Thyroid gland (tissue), 4 donors: ENCODE measurements around the gene ABCA9. TPM values are rescaled to one million over a fixed set of nuclear protein-coding genes. Genes with fewer than 3 reads are reported as not detected.
A peak's percentile ranks its signal among the peaks of the same experiment; 100 is the strongest.

Experiments
- DNase-seq, 2 donors: peaks; one replicate each; pipeline ENCODE4 v3.0.0-alpha.2; 2019
- H3K27ac ChIP-seq, 3 donors: fragments of 200-600 bp; sonication (generic); 1 replicate in 2 of 3; 2 replicates in 1 of 3; pipeline ENCODE4 v1.5.1; 2016 to 2019; ENCODE audit warnings: mild to moderate bottlenecking in 1 of 3, moderate library complexity in 1 of 3
- H3K27me3 ChIP-seq: fragments of 200-600 bp; sonication (generic); one replicate; pipeline ENCODE4 v1.5.1; 2019
- H3K36me3 ChIP-seq, 2 donors: fragments of 200-600 bp; sonication (generic); one replicate each; pipeline ENCODE4 v1.5.1; 2016 to 2019
- H3K4me1 ChIP-seq, 2 donors: fragments of 200-600 bp; sonication (generic); one replicate each; pipeline ENCODE4 v1.5.1; 2017 to 2019
- H3K4me3 ChIP-seq, 3 donors: fragments of 200-600 bp; sonication (generic); replicated peaks in 1 of 3; 1 replicate in 2 of 3; 2 replicates in 1 of 3; pipeline ENCODE4 v1.5.1; 2016; ENCODE audit warnings: mild to moderate bottlenecking in 1 of 3
- H3K9me3 ChIP-seq: fragments of 200-600 bp; sonication (generic); one replicate; pipeline ENCODE4 v1.5.1; 2017
- CTCF ChIP-seq, 6 experiments: fragments of 200-600 bp in 3 of 6; fragments of 450-650 bp in 3 of 6; sonication (generic) in 3 of 6; IDR thresholded peaks; one replicate each; pipeline ENCODE4 v1.5.1; 2016 to 2019; ENCODE audit warnings: antibody characterized with exemption in 6 of 6, mild to moderate bottlenecking in 2 of 6, inconsistent platforms in 1 of 6, moderate library complexity in 1 of 6
- POLR2A ChIP-seq, 2 donors: fragments of 450-650 bp; IDR thresholded peaks; one replicate each; pipeline ENCODE4 v1.6.1; 2017; ENCODE audit warnings: antibody characterized with exemption in 2 of 2, mild to moderate bottlenecking in 2 of 2, moderate library complexity in 1 of 2
- WGBS, 2 donors: methylation state at CpG; one replicate each; pipeline ENCODE4 v1.1.5; 2017; 5-methylcytosine and 5-hydroxymethylcytosine counted together
- intact Hi-C: fragments of 100-400 bp; cut with DNase I; formaldehyde crosslinking; loops from one replicate; pipeline ENCODE4 v1.15.1; 2023
- total RNA-seq, 4 donors: library from RNA; depleted of rRNA; stranded (reverse); fragments of >200 nt; gene quantifications; one replicate each; pipeline ENCODE4 v1.2.3, GENCODE V29; 2016

The ABCA9 gene
- total RNA-seq, 4 donors from 2014 or later = 11.9 to 40.2 (median 25.4) TPM

GRCh38 chr17:68993112-68993511 is 67.6 kb downstream of the ABCA9 start:
- Histone ChIP-seq H3K4me3 (no peak overlapping the region), H3K36me3 (no peaks in the 10 kb centered on the region), H3K4me1 (no peaks in the 10 kb centered on the region), H3K27me3 (no peaks in the 10 kb centered on the region), H3K27ac (no peak overlapping the region), H3K9me3 (no peaks in the 10 kb centered on the region)
- 72 to 75% methylated on average over 4 of the region's 4 CpGs for WGBS, 2 donors
- intact Hi-C loops = no loop called here
- TF ChIP-seq POLR2A (IDR thresholded peaks at IDR 0.05) (no peak), CTCF (IDR thresholded peaks at IDR 0.05) (no peak)
- no peak for DNase-seq

GRCh38 chr17:68987966-68988365 is 72.8 kb downstream of the ABCA9 start:
- no peak for DNase-seq
- no peak for TF ChIP-seq POLR2A (IDR thresholded peaks at IDR 0.05)
- no peak for TF ChIP-seq CTCF (IDR thresholded peaks at IDR 0.05)
- intact Hi-C loops = no loop called here
- Histone ChIP-seq H3K9me3 (no peaks in the 10 kb centered on the region), H3K36me3 (no peaks in the 10 kb centered on the region), H3K27ac (no peak overlapping the region), H3K4me1 (no peaks in the 10 kb centered on the region), H3K27me3 (no peaks in the 10 kb centered on the region), H3K4me3 (no peak overlapping the region)
- 71 to 72% methylated on average over 4 of the region's 4 CpGs for WGBS, 2 donors

GRCh38 chr17:68981288-68981687 is 79.4 kb downstream of the ABCA9 start:
- 49 to 58% methylated on average over 2 of the region's 2 CpGs for WGBS, 2 donors
- Histone ChIP-seq H3K9me3 (no peaks in the 10 kb centered on the region), H3K4me1 (no peaks in the 10 kb centered on the region), H3K27me3 (no peaks in the 10 kb centered on the region), H3K27ac (no peak overlapping the region), H3K4me3 (no peak overlapping the region), H3K36me3 (no peaks in the 10 kb centered on the region)
- intact Hi-C loops = no loop called here
- peak; percentile 11 to 19 for DNase-seq
- TF ChIP-seq POLR2A (IDR thresholded peaks at IDR 0.05) (no peak), CTCF (IDR thresholded peaks at IDR 0.05) (no peak)

- Histone ChIP-seq H3K9me3 (no peaks in the 10 kb centered on the region), H3K4me1 (no peaks in the 10 kb centered on the region), H3K27me3 (no peaks in the 10 kb centered on the region), H3K4me3 (no peak overlapping the region), H3K36me3 (no peaks in the 10 kb centered on the region), H3K27ac (no peak overlapping the region)
- intact Hi-C loops = loop anchor here (5.0 kb wide), 1 partner anchor 196 kb away; no protein-coding TSS in a partner anchor
- no peak for DNase-seq
- WGBS, 2 donors = 40 to 46% methylated on average over 3 of the region's 3 CpGs
- TF ChIP-seq CTCF (IDR thresholded peaks at IDR 0.05) (no peak), POLR2A (IDR thresholded peaks at IDR 0.05) (no peak)
These were observed 87.5 kb downstream of the ABCA9 start for GRCh38 chr17:68973098-68973846.

- Histone ChIP-seq H3K27me3 (no peaks in the 10 kb centered on the region), H3K9me3 (no peaks in the 10 kb centered on the region), H3K4me3 (no peak overlapping the region), H3K27ac (no peak overlapping the region), H3K36me3 (no peaks in the 10 kb centered on the region), H3K4me1 (no peaks in the 10 kb centered on the region)
- 57 to 64% methylated on average over 4 of the region's 4 CpGs for WGBS, 2 donors
- DNase-seq = no peak
- TF ChIP-seq POLR2A (IDR thresholded peaks at IDR 0.05) = no peak
- TF ChIP-seq CTCF (IDR thresholded peaks at IDR 0.05) = peak; percentile 18 to 55 (median 42)
- intact Hi-C loops = loop anchor here (5.0 kb wide), 1 partner anchor 195 kb away; no protein-coding TSS in a partner anchor
These were observed 88.5 kb downstream of the ABCA9 start for GRCh38 chr17:68972119-68972704.
